Epithelial cell of esophagus (primary cell): Measurements from ENCODE around the gene C3orf49.

Source experiments
- DNase-seq: peaks from one replicate; pipeline ENCODE4 v3.0.0; 2010; ENCODE audit warnings: low read depth
- H3K4me3 ChIP-seq: 2 replicates; pipeline ENCODE4 v1.5.1; 2011; ENCODE audit warnings: mild to moderate bottlenecking, low read length, control low read depth
- CTCF ChIP-seq: IDR thresholded peaks from 2 replicates; pipeline ENCODE4 v1.5.1; 2011; ENCODE audit warnings: low read depth, mild to moderate bottlenecking, low read length, control low read depth, inconsistent platforms; ENCODE audit not compliant: insufficient read depth; ENCODE audit errors: missing control alignments

C3orf49 gene

GRCh38 chr3:63847718-63848450, 28.8 kb downstream of the C3orf49 start:
- peak; percentile 37 for DNase-seq
- H3K4me3 ChIP-seq = no peak overlapping the region
- TF ChIP-seq CTCF = no peak

GRCh38 chr3:63849175-63849574, 30.1 kb downstream of the C3orf49 start:
- no peak for TF ChIP-seq CTCF
- no peak for DNase-seq
- no peak overlapping the region for H3K4me3 ChIP-seq

GRCh38 chr3:63851287-63851686, 32.2 kb downstream of the C3orf49 start:
- TF ChIP-seq CTCF = no peak
- H3K4me3 ChIP-seq = no peak overlapping the region
- DNase-seq = no peak

- TF ChIP-seq CTCF = no peak
- DNase-seq = no peak
- no peak overlapping the region for H3K4me3 ChIP-seq
Observed at GRCh38 chr3:63853106-63853505, 34.0 kb downstream of the C3orf49 start.

- peak; percentile 67 for DNase-seq
- no peak for TF ChIP-seq CTCF
- no peak overlapping the region for H3K4me3 ChIP-seq
Observed at GRCh38 chr3:63855333-63855940, 36.3 kb downstream of the C3orf49 start.

GRCh38 chr3:63857311-63857710, 38.2 kb downstream of the C3orf49 start:
- TF ChIP-seq CTCF = no peak
- DNase-seq = peak; percentile 30
- no peak overlapping the region for H3K4me3 ChIP-seq

- H3K4me3 ChIP-seq = no peak overlapping the region
- DNase-seq = no peak
- TF ChIP-seq CTCF = no peak
Observed at GRCh38 chr3:63860776-63861175, 41.7 kb downstream of the C3orf49 start.
